GM18867 (cell line): Measurements from ENCODE around the gene ZNF2.

Experiments
- ATAC-seq: cut with Tn5 transposase; IDR thresholded peaks from one replicate; pipeline ENCODE4 v1.9.1; 2021; ENCODE audit warnings: mild to moderate bottlenecking, moderate library complexity; ENCODE audit not compliant: unreplicated experiment

Gene ZNF2

GRCh38 chr2:95204396-95204795 lies 38.8 kb downstream of the ZNF2 start:
- no peak for ATAC-seq

GRCh38 chr2:95206096-95206495 lies 40.5 kb downstream of the ZNF2 start:
- no peak for ATAC-seq

- peak; percentile 98 for ATAC-seq
Observed at GRCh38 chr2:95207111-95207961, 41.7 kb downstream of the ZNF2 start, which contains the start of gene ZNF892. Gene ZNF892 (plus strand): TSS chr2:95207521. CDS start chr2:95207816, 295 bp downstream.

- no peak for ATAC-seq
Observed at GRCh38 chr2:95208106-95208505, 42.5 kb downstream of the ZNF2 start.

- no peak for ATAC-seq
Observed at GRCh38 chr2:95215018-95215612, 49.5 kb downstream of the ZNF2 start.

- no peak for ATAC-seq
Observed at GRCh38 chr2:95220449-95220848, 54.8 kb downstream of the ZNF2 start.

- no peak for ATAC-seq
Observed at GRCh38 chr2:95225658-95226057, 60.0 kb downstream of the ZNF2 start.

GRCh38 chr2:95231723-95232122 lies 66.1 kb downstream of the ZNF2 start:
- no peak for ATAC-seq

GRCh38 chr2:95232232-95232631 lies 66.6 kb downstream of the ZNF2 start:
- ATAC-seq: no peak
